ENCODE measurements around the gene OR51B6. TPM values are rescaled to one million over a fixed set of nuclear protein-coding genes. Genes with fewer than 3 reads are reported as not detected.
"Not testable (repeated sequence)": the region's sequence is repeated elsewhere in the genome, so short reads cannot be mapped to it uniquely, and the experiment has no call there.

Gene OR51B6
- total and polyA plus RNA-seq, 5 donors from 2014 or later, result not detected

- no peaks in the 10 kb centered on the region for H3K36me3 ChIP-seq (ENCODE audit: control insufficient read depth, insufficient read depth, low read length)
- Mint-ChIP-seq H3K4me3 (no peak overlapping the region), H3K27ac (no peak overlapping the region)
These were observed 5.5 kb upstream of the OR51B6 start for GRCh38 chr11:5345831-5346230.

GRCh38 chr11:5348551-5349194 is 2.6 kb upstream of the OR51B6 start:
- Mint-ChIP-seq H3K9me3 (peaks cover 0 to 4% (median 0%) of the 10 kb centered on the region in 7 donors), H3K4me3 (peak overlapping the region in 1 of 4 donors; percentile 2), H3K27ac (no peak overlapping the region), H3K4me1 (no peaks in the 10 kb centered on the region), H3K36me3 (no peaks in the 10 kb centered on the region), H3K27me3 (no peaks in the 10 kb centered on the region)
- Histone ChIP-seq H3K4me1 (ENCODE audit: control insufficient read depth, insufficient read depth, low read length, poor library complexity, severe bottlenecking) (no peaks in the 10 kb centered on the region), H3K4me3 (ENCODE audit: low read depth, low read length) (no peak overlapping the region), H3K9me3 (ENCODE audit: control insufficient read depth in 2 of 2, low read length in 2 of 2) (no peaks in the 10 kb centered on the region), H3K36me3 (ENCODE audit: control insufficient read depth, insufficient read depth, low read length) (no peaks in the 10 kb centered on the region), H3K27ac (ENCODE audit: insufficient read depth, low read length, poor library complexity, severe bottlenecking) (no peak overlapping the region), H3K27me3 (ENCODE audit: control insufficient read depth, insufficient read depth, low read length) (no peaks in the 10 kb centered on the region)
- DNase-seq (no peak), ATAC-seq (ENCODE audit: low read depth in 2 of 2) (no peak)

More at GRCh38 chr11:5345831-5346230, 5.5 kb upstream of the OR51B6 start:
- no peaks in the 10 kb centered on the region for H3K27me3 Mint-ChIP-seq
- no peak for ATAC-seq (ENCODE audit: low read depth in 2 of 2)
- H3K9me3 Mint-ChIP-seq, result peaks cover 0 to 3% (median 0%) of the 10 kb centered on the region in 7 donors
- Histone ChIP-seq H3K27ac (ENCODE audit: insufficient read depth, low read length, poor library complexity, severe bottlenecking) (no peak overlapping the region), H3K27me3 (ENCODE audit: control insufficient read depth, insufficient read depth, low read length) (no peaks in the 10 kb centered on the region), H3K9me3 (ENCODE audit: control insufficient read depth in 2 of 2, low read length in 2 of 2) (no peaks in the 10 kb centered on the region), H3K4me3 (ENCODE audit: low read depth, low read length) (no peak overlapping the region), H3K4me1 (ENCODE audit: control insufficient read depth, insufficient read depth, low read length, poor library complexity, severe bottlenecking) (no peaks in the 10 kb centered on the region)
- H3K4me1 Mint-ChIP-seq, result no peaks in the 10 kb centered on the region
- H3K36me3 Mint-ChIP-seq, result no peaks in the 10 kb centered on the region
- no peak for DNase-seq

- no peaks in the 10 kb centered on the region for H3K4me1 ChIP-seq (ENCODE audit: control insufficient read depth, insufficient read depth, low read length, poor library complexity, severe bottlenecking)
- H3K27me3 ChIP-seq (ENCODE audit: control insufficient read depth, insufficient read depth, low read length), result no peaks in the 10 kb centered on the region
- peaks cover 0 to 4% (median 0%) of the 10 kb centered on the region in 7 donors for H3K9me3 Mint-ChIP-seq
- DNase-seq (no peak), ATAC-seq (ENCODE audit: low read depth in 2 of 2) (no peak)
- H3K9me3 ChIP-seq (ENCODE audit: control insufficient read depth in 2 of 2, low read length in 2 of 2), result no peaks in the 10 kb centered on the region
- H3K36me3 Mint-ChIP-seq, result no peaks in the 10 kb centered on the region
- no peak overlapping the region for H3K27ac Mint-ChIP-seq
- no peak overlapping the region for H3K4me3 ChIP-seq (ENCODE audit: low read depth, low read length)
- H3K4me1 Mint-ChIP-seq, result no peaks in the 10 kb centered on the region
- no peaks in the 10 kb centered on the region for H3K27me3 Mint-ChIP-seq
- no peaks in the 10 kb centered on the region for H3K36me3 ChIP-seq (ENCODE audit: control insufficient read depth, insufficient read depth, low read length)
- no peak overlapping the region for H3K27ac ChIP-seq (ENCODE audit: insufficient read depth, low read length, poor library complexity, severe bottlenecking)
- H3K4me3 Mint-ChIP-seq, result no peak overlapping the region
These were observed 1.8 kb upstream of the OR51B6 start for GRCh38 chr11:5349550-5349949.

- not testable (repeated sequence) for H3K27me3 Mint-ChIP-seq; H3K4me1 ChIP-seq (ENCODE audit: control insufficient read depth, insufficient read depth, low read length, poor library complexity, severe bottlenecking); H3K36me3 ChIP-seq (ENCODE audit: control insufficient read depth, insufficient read depth, low read length); H3K4me1 Mint-ChIP-seq; H3K36me3 Mint-ChIP-seq; H3K9me3 ChIP-seq (ENCODE audit: control insufficient read depth in 2 of 2, low read length in 2 of 2); ATAC-seq (ENCODE audit: low read depth in 2 of 2); DNase-seq; H3K4me3 ChIP-seq (ENCODE audit: low read depth, low read length); H3K9me3 Mint-ChIP-seq; H3K4me3 Mint-ChIP-seq; H3K27ac ChIP-seq (ENCODE audit: insufficient read depth, low read length, poor library complexity, severe bottlenecking); H3K27me3 ChIP-seq (ENCODE audit: control insufficient read depth, insufficient read depth, low read length); H3K27ac Mint-ChIP-seq
These were observed 4.7 kb downstream of the OR51B6 start for GRCh38 chr11:5356031-5356430.

- H3K9me3 ChIP-seq (ENCODE audit: control insufficient read depth in 2 of 2, low read length in 2 of 2), result no peaks in the 10 kb centered on the region
- H3K27me3 Mint-ChIP-seq, result peaks cover 11% of the 10 kb centered on the region
These were observed 10.8 kb downstream of the OR51B6 start for GRCh38 chr11:5362017-5362625.

GRCh38 chr11:5363679-5364078 is 12.4 kb downstream of the OR51B6 start:
- no peak overlapping the region for H3K4me3 Mint-ChIP-seq
- no peaks in the 10 kb centered on the region for H3K36me3 Mint-ChIP-seq
- H3K27ac Mint-ChIP-seq, result no peak overlapping the region
- Histone ChIP-seq H3K4me1 (ENCODE audit: control insufficient read depth, insufficient read depth, low read length, poor library complexity, severe bottlenecking) (no peaks in the 10 kb centered on the region), H3K27me3 (ENCODE audit: control insufficient read depth, insufficient read depth, low read length) (no peaks in the 10 kb centered on the region), H3K27ac (ENCODE audit: insufficient read depth, low read length, poor library complexity, severe bottlenecking) (no peak overlapping the region), H3K4me3 (ENCODE audit: low read depth, low read length) (no peak overlapping the region), H3K9me3 (ENCODE audit: control insufficient read depth in 2 of 2, low read length in 2 of 2) (no peaks in the 10 kb centered on the region), H3K36me3 (ENCODE audit: control insufficient read depth, insufficient read depth, low read length) (no peaks in the 10 kb centered on the region)
- ATAC-seq (ENCODE audit: low read depth in 2 of 2), result no peak
- no peak for DNase-seq
- H3K27me3 Mint-ChIP-seq, result peaks cover 11% of the 10 kb centered on the region
- no peaks in the 10 kb centered on the region for H3K4me1 Mint-ChIP-seq
- peaks cover 0 to 7% (median 2%) of the 10 kb centered on the region in 7 donors for H3K9me3 Mint-ChIP-seq

More at GRCh38 chr11:5362017-5362625, 10.8 kb downstream of the OR51B6 start:
- no peaks in the 10 kb centered on the region for H3K27me3 ChIP-seq (ENCODE audit: control insufficient read depth, insufficient read depth, low read length)
- DNase-seq (no peak), ATAC-seq (ENCODE audit: low read depth in 2 of 2) (no peak)
- no peaks in the 10 kb centered on the region for H3K36me3 Mint-ChIP-seq
- no peaks in the 10 kb centered on the region for H3K4me1 ChIP-seq (ENCODE audit: control insufficient read depth, insufficient read depth, low read length, poor library complexity, severe bottlenecking)
- H3K4me3 ChIP-seq (ENCODE audit: low read depth, low read length), result no peak overlapping the region
- no peak overlapping the region for H3K27ac Mint-ChIP-seq
- H3K27ac ChIP-seq (ENCODE audit: insufficient read depth, low read length, poor library complexity, severe bottlenecking), result no peak overlapping the region
- no peak overlapping the region for H3K4me3 Mint-ChIP-seq
- H3K4me1 Mint-ChIP-seq, result no peaks in the 10 kb centered on the region
- peaks cover 0 to 7% (median 2%) of the 10 kb centered on the region in 7 donors for H3K9me3 Mint-ChIP-seq
- no peaks in the 10 kb centered on the region for H3K36me3 ChIP-seq (ENCODE audit: control insufficient read depth, insufficient read depth, low read length)

- DNase-seq (no peak), ATAC-seq (ENCODE audit: low read depth in 2 of 2) (no peak)
- Histone ChIP-seq H3K9me3 (ENCODE audit: control insufficient read depth in 2 of 2, low read length in 2 of 2) (no peaks in the 10 kb centered on the region), H3K36me3 (ENCODE audit: control insufficient read depth, insufficient read depth, low read length) (no peaks in the 10 kb centered on the region), H3K27ac (ENCODE audit: insufficient read depth, low read length, poor library complexity, severe bottlenecking) (no peak overlapping the region), H3K4me3 (ENCODE audit: low read depth, low read length) (no peak overlapping the region), H3K4me1 (ENCODE audit: control insufficient read depth, insufficient read depth, low read length, poor library complexity, severe bottlenecking) (no peaks in the 10 kb centered on the region), H3K27me3 (ENCODE audit: control insufficient read depth, insufficient read depth, low read length) (no peaks in the 10 kb centered on the region)
- Mint-ChIP-seq H3K4me3 (no peak overlapping the region), H3K36me3 (no peaks in the 10 kb centered on the region), H3K9me3 (peaks cover 0 to 6% (median 0%) of the 10 kb centered on the region in 7 donors), H3K4me1 (no peaks in the 10 kb centered on the region), H3K27me3 (peaks cover 11% of the 10 kb centered on the region), H3K27ac (no peak overlapping the region)
These were observed 12.9 kb downstream of the OR51B6 start for GRCh38 chr11:5364214-5364613.

GRCh38 chr11:5366365-5366764 is 15.1 kb downstream of the OR51B6 start:
- DNase-seq; H3K4me1 Mint-ChIP-seq; H3K36me3 Mint-ChIP-seq; ATAC-seq (ENCODE audit: low read depth in 2 of 2); H3K4me3 ChIP-seq (ENCODE audit: low read depth, low read length); H3K27ac Mint-ChIP-seq; H3K9me3 ChIP-seq (ENCODE audit: control insufficient read depth in 2 of 2, low read length in 2 of 2); H3K4me3 Mint-ChIP-seq; H3K9me3 Mint-ChIP-seq; H3K36me3 ChIP-seq (ENCODE audit: control insufficient read depth, insufficient read depth, low read length); H3K27me3 ChIP-seq (ENCODE audit: control insufficient read depth, insufficient read depth, low read length); H3K4me1 ChIP-seq (ENCODE audit: control insufficient read depth, insufficient read depth, low read length, poor library complexity, severe bottlenecking); H3K27ac ChIP-seq (ENCODE audit: insufficient read depth, low read length, poor library complexity, severe bottlenecking): not testable (repeated sequence)
- H3K27me3 Mint-ChIP-seq, result peaks cover 11% of the 10 kb centered on the region
